Neural cell (in vitro differentiated cells): ENCODE data around the gene MRPL38. TPM values are rescaled to one million over a fixed set of nuclear protein-coding genes. Genes with fewer than 3 reads are reported as not detected.

Experiments used
- H2AFZ ChIP-seq: fragments of 200-600, 300-800 bp; sonication (generic), shearing (Covaris generic); 2 replicates; pipeline ENCODE4 v1.6.0; 2014; ENCODE audit warnings: low read depth, mild to moderate bottlenecking, antibody characterized with exemption, low read length, moderate library complexity
- H3F3A ChIP-seq: fragments of 200-600 bp; shearing (Covaris generic); 2 replicates; pipeline ENCODE4 v1.6.1; 2016; ENCODE audit warnings: mild to moderate bottlenecking, moderate library complexity, mixed read lengths, antibody characterized with exemption, low read length; ENCODE audit not compliant: insufficient read depth, poor library complexity, severe bottlenecking
- H3K27ac ChIP-seq: fragments of 200-600, 300-800 bp; sonication (generic), shearing (Covaris generic); 2 replicates; pipeline ENCODE4 v1.5.1; 2014; ENCODE audit warnings: mild to moderate bottlenecking, low read length, moderate library complexity
- H3K27me3 ChIP-seq: fragments of 300-800, 200-600 bp; sonication (generic), shearing (Covaris generic); 2 replicates; pipeline ENCODE4 v1.6.0; 2014; ENCODE audit warnings: mild to moderate bottlenecking, low read depth, low read length, moderate library complexity; ENCODE audit not compliant: insufficient read depth
- H3K36me3 ChIP-seq: fragments of 300-800, 200-600 bp; sonication (generic), shearing (Covaris generic); 2 replicates; pipeline ENCODE4 v1.5.1; 2014; ENCODE audit warnings: mild to moderate bottlenecking, antibody characterized with exemption, low read length, moderate library complexity; ENCODE audit not compliant: insufficient read depth
- H3K4me2 ChIP-seq: fragments of 300-800, 200-600 bp; sonication (generic), shearing (Covaris generic); 2 replicates; pipeline ENCODE4 v1.6.0; 2014; ENCODE audit warnings: mild to moderate bottlenecking, low read length
- H3K4me3 ChIP-seq: fragments of 300-800, 200-600 bp; sonication (generic), shearing (Covaris generic); 2 replicates; pipeline ENCODE4 v1.5.1; 2014; ENCODE audit warnings: mild to moderate bottlenecking, low read length, moderate library complexity
- H3K79me2 ChIP-seq: fragments of 200-600 bp; shearing (Covaris generic); replicated peaks from 2 replicates; pipeline ENCODE4 v1.6.0; 2014; ENCODE audit warnings: mild to moderate bottlenecking, low read length, moderate library complexity; ENCODE audit not compliant: insufficient read depth
- H3K9ac ChIP-seq: fragments of 300-800, 200-600 bp; sonication (generic), shearing (Covaris generic); 2 replicates; pipeline ENCODE4 v1.6.1; 2016; ENCODE audit warnings: mild to moderate bottlenecking, low read length, mixed read lengths
- H3K9me2 ChIP-seq: fragments of 200-600 bp; shearing (Covaris generic); 2 replicates; pipeline ENCODE4 v1.6.1; 2016; ENCODE audit warnings: mild to moderate bottlenecking, low read length, mixed read lengths; ENCODE audit not compliant: insufficient read depth
- H3K9me3 ChIP-seq: fragments of 200-600, 300-800 bp; sonication (generic), shearing (Covaris generic); 2 replicates; pipeline ENCODE4 v1.6.1; 2016; ENCODE audit warnings: mild to moderate bottlenecking, mixed run types, low read length, moderate library complexity, mixed read lengths
- H4K20me1 ChIP-seq: fragments of 200-600 bp; shearing (Covaris generic); 2 replicates; pipeline ENCODE4 v1.6.1; 2016; ENCODE audit warnings: mild to moderate bottlenecking, mixed run types; ENCODE audit not compliant: insufficient read depth
- CTCF ChIP-seq: fragments of 450-650 bp; IDR thresholded peaks from 2 replicates; pipeline ENCODE4 v1.5.1; 2014; ENCODE audit warnings: antibody characterized with exemption, mild to moderate bottlenecking, moderate library complexity; ENCODE audit not compliant: poor library complexity, severe bottlenecking
- EP300 ChIP-seq: fragments of 450-650 bp; conservative IDR thresholded peaks from 2 replicates; pipeline ENCODE4 v1.6.1; 2014; ENCODE audit warnings: antibody characterized with exemption, mild to moderate bottlenecking, moderate library complexity; ENCODE audit not compliant: poor library complexity, severe bottlenecking
- EZH2 ChIP-seq: fragments of 200-600, 300-800 bp; shearing (Covaris generic), sonication (generic); IDR thresholded peaks from 2 replicates; pipeline ENCODE4 v1.6.1; 2014; ENCODE audit warnings: antibody characterized with exemption, low read length, borderline replicate concordance, mild to moderate bottlenecking; ENCODE audit not compliant: insufficient read depth, poor library complexity, severe bottlenecking
- MXI1 ChIP-seq: fragments of 450-650 bp; conservative IDR thresholded peaks from 2 replicates; pipeline ENCODE4 v1.6.1; 2014; ENCODE audit warnings: antibody characterized with exemption, mild to moderate bottlenecking; ENCODE audit not compliant: poor library complexity, severe bottlenecking
- POLR2AphosphoS5 ChIP-seq: IDR thresholded peaks from 2 replicates; pipeline ENCODE4 v1.6.1; 2012
- RAD21 ChIP-seq: fragments of 450-650 bp; conservative IDR thresholded peaks from 2 replicates; pipeline ENCODE4 v1.6.1; 2014; ENCODE audit warnings: antibody characterized with exemption, mild to moderate bottlenecking, moderate library complexity
- REST ChIP-seq: IDR thresholded peaks from 2 replicates; pipeline ENCODE4 v1.6.1; 2012; ENCODE audit warnings: borderline replicate concordance
- SMC3 ChIP-seq: fragments of 450-650 bp; conservative IDR thresholded peaks from 2 replicates; pipeline ENCODE4 v1.6.1; 2014; ENCODE audit warnings: antibody characterized with exemption, mild to moderate bottlenecking, moderate library complexity; ENCODE audit not compliant: poor library complexity
- TAF1 ChIP-seq: IDR thresholded peaks from 2 replicates; pipeline ENCODE4 v1.6.1; 2012; ENCODE audit warnings: low read depth
- polyA plus RNA-seq: library from polyadenylated mRNA; depleted of rRNA; stranded (reverse); fragments of >200 nt; gene quantifications from 2 replicates; pipeline ENCODE4 v1.2.3, GENCODE V29; 2014

MRPL38 gene
- polyA plus RNA-seq, 1 donor from 2014 or later: 91.2 TPM

- Histone ChIP-seq H3K4me2 (no peak overlapping the region), H3K9ac (no peak overlapping the region), H4K20me1 (no peaks in the 10 kb centered on the region), H3K27me3 (no peaks in the 10 kb centered on the region), H3K9me3 (no peaks in the 10 kb centered on the region), H3K79me2 (no peaks in the 10 kb centered on the region), H3K36me3 (peaks cover 10% of the 10 kb centered on the region), H3K9me2 (no peaks in the 10 kb centered on the region), H3F3A (no peaks in the 10 kb centered on the region), H3K27ac (no peak overlapping the region), H2AFZ (no peak overlapping the region), H3K4me3 (no peak overlapping the region)
- TF ChIP-seq REST: no peak
- no peak for TF ChIP-seq RAD21
- no peak for TF ChIP-seq CTCF
- no peak for TF ChIP-seq EP300
- TF ChIP-seq SMC3: no peak
- TF ChIP-seq TAF1: no peak
- TF ChIP-seq POLR2AphosphoS5: no peak
- no peak for TF ChIP-seq MXI1
- TF ChIP-seq EZH2: no peak
Measured at GRCh38 chr17:75943491-75943890, 38.8 kb upstream of the MRPL38 start.

- no peaks in the 10 kb centered on the region for H3K27me3 ChIP-seq
- no peak overlapping the region for H3K9ac ChIP-seq
- H3K4me3 ChIP-seq: no peak overlapping the region
- H4K20me1 ChIP-seq: no peaks in the 10 kb centered on the region
- H3F3A ChIP-seq: no peaks in the 10 kb centered on the region
- no peaks in the 10 kb centered on the region for H3K9me3 ChIP-seq
- TF ChIP-seq SMC3 (no peak), MXI1 (no peak), POLR2AphosphoS5 (no peak), EZH2 (no peak), EP300 (no peak), RAD21 (no peak), TAF1 (no peak), CTCF (no peak), REST (no peak)
- H3K36me3 ChIP-seq: peaks cover 10% of the 10 kb centered on the region
- no peak overlapping the region for H2AFZ ChIP-seq
- H3K79me2 ChIP-seq: no peaks in the 10 kb centered on the region
- no peak overlapping the region for H3K4me2 ChIP-seq
- H3K27ac ChIP-seq: no peak overlapping the region
- H3K9me2 ChIP-seq: no peaks in the 10 kb centered on the region
Measured at GRCh38 chr17:75942473-75942872, 37.8 kb upstream of the MRPL38 start.
